ENCODE measurements around the gene ALDH4A1.
"Not testable (repeated sequence)": the region's sequence is repeated elsewhere in the genome, so short reads cannot be mapped to it uniquely, and the experiment has no call there.

The ALDH4A1 gene

GRCh38 chr1:18849261-18849711, 53.1 kb downstream of the ALDH4A1 start:
- no peak for DNase-seq

- DNase-seq: not testable (repeated sequence)
Observed at GRCh38 chr1:18847723-18848122, 54.6 kb downstream of the ALDH4A1 start.

- DNase-seq: no peak
Observed at GRCh38 chr1:18840145-18840544, 62.2 kb downstream of the ALDH4A1 start.

GRCh38 chr1:18836654-18837053, 65.7 kb downstream of the ALDH4A1 start:
- DNase-seq: no peak

GRCh38 chr1:18832319-18832718, 70.0 kb downstream of the ALDH4A1 start:
- DNase-seq: not testable (repeated sequence)

- no peak for DNase-seq
Observed at GRCh38 chr1:18831656-18832055, 70.7 kb downstream of the ALDH4A1 start.

GRCh38 chr1:18830596-18830995, 71.8 kb downstream of the ALDH4A1 start:
- DNase-seq: no peak

- no peak for DNase-seq
Observed at GRCh38 chr1:18829671-18830070, 72.7 kb downstream of the ALDH4A1 start.

GRCh38 chr1:18828224-18828623, 74.1 kb downstream of the ALDH4A1 start:
- DNase-seq: no peak

- no peak for DNase-seq
Observed at GRCh38 chr1:18823438-18823837, 78.9 kb downstream of the ALDH4A1 start.

All from T1000 (cell line).